HG03025 (cell line): ENCODE data around the gene LIN37.
"Not testable (repeated sequence)": the region's sequence is repeated elsewhere in the genome, so short reads cannot be mapped to it uniquely, and the experiment has no call there.

Experiments
- ATAC-seq: cut with Tn5 transposase; IDR thresholded peaks from one replicate; pipeline ENCODE4 v1.9.1; 2021; ENCODE audit warnings: mild to moderate bottlenecking, moderate library complexity; ENCODE audit not compliant: unreplicated experiment, low FRiP score

The LIN37 gene

DNA sequence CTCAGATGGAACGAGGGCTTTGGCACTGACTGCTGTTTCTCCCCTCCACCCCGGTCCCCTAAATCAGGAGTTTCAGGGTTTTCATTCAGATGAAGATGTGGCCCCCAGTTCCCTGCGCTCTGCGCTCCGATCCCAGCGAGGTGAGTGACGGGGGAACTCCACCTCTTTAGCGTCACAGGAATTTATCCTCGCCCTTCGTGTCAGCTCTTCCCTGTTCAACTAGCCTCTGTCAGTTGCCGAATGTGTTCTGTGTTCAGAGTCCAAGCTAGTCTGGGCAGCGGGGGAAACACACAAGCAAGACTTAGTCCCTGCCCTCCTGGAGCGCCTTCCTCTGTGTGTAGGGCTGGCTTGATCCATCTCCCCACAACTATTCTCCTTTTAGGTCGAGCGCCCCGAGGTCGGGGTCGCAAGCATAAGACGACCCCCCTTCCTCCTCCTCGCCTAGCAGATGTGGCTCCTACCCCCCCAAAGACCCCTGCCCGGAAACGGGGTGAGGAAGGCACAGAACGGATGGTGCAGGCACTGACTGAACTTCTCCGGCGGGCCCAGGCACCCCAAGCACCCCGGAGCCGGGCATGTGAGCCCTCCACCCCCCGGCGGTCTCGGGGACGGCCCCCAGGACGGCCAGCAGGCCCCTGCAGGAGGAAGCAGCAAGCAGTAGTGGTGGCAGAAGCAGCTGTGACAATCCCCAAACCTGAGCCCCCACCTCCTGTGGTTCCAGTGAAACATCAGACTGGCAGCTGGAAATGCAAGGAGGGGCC lies 28.8 kb upstream of the LIN37 start:
- no peak for ATAC-seq

DNA sequence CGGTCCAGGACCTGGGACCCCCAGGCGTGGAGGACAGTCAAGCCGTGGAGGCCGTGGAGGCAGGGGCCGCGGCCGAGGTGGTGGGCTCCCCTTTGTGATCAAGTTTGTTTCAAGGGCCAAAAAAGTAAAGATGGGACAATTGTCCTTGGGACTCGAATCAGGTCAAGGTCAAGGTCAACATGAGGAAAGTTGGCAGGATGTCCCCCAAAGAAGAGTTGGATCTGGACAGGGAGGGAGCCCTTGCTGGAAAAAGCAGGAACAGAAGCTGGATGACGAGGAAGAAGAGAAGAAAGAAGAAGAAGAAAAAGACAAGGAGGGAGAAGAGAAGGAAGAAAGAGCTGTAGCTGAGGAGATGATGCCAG lies 28.2 kb upstream of the LIN37 start:
- ATAC-seq = no peak

DNA sequence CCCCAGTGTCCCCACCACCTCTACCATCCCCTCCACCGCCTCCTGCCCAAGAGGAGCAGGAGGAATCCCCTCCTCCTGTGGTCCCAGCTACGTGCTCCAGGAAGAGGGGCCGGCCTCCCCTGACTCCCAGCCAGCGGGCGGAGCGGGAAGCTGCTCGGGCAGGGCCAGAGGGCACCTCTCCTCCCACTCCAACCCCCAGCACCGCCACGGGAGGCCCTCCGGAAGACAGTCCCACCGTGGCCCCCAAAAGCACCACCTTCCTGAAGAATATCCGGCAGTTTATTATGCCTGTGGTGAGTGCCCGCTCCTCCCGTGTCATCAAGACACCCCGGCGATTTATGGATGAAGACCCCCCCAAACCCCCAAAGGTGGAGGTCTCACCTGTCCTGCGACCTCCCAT lies 27.7 kb upstream of the LIN37 start:
- ATAC-seq = no peak

DNA sequence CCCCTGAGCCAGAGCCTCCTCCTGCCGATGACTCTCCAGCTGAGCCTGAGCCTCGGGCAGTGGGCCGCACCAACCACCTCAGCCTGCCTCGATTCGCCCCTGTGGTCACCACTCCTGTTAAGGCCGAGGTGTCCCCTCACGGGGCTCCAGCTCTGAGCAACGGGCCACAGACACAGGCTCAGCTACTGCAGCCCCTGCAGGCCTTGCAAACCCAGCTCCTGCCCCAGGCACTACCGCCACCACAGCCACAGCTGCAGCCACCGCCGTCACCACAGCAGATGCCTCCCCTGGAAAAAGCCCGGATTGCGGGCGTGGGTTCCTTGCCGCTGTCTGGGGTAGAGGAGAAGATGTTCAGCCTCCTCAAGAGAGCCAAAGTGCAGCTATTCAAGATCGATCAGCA lies 27.0 kb upstream of the LIN37 start:
- ATAC-seq = no peak

DNA sequence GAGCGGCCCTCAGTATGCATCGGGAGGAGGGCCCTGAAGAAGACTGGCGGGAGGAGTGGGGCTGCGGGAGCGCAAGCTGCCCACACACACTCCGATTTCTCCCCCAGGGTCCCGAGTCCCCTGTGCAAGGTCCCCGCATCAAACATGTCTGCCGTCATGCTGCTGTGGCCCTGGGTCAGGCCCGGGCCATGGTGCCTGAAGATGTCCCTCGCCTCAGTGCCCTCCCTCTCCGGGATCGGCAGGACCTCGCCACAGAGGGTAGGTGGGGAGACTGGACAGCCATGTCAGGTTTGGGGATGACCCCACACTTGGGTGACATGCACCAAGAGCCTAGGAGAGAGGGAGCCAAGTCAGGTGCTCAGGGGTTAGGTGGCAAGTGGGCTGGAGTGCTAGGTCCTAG lies 25.9 kb upstream of the LIN37 start:
- ATAC-seq = no peak

DNA sequence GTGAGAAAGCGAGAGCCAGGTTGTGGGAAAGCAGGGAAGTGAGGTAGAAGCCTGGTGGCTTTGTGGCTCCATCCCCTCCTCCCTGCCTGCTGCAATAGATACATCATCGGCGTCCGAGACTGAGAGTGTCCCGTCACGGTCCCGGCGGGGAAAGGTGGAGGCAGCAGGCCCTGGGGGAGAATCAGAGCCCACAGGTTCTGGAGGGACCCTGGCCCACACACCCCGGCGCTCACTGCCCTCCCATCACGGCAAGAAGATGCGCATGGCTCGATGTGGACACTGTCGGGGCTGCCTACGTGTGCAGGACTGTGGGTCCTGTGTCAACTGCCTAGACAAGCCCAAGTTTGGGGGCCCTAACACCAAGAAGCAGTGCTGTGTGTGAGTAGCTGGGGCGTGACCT lies 25.5 kb upstream of the LIN37 start:
- no peak for ATAC-seq

DNA sequence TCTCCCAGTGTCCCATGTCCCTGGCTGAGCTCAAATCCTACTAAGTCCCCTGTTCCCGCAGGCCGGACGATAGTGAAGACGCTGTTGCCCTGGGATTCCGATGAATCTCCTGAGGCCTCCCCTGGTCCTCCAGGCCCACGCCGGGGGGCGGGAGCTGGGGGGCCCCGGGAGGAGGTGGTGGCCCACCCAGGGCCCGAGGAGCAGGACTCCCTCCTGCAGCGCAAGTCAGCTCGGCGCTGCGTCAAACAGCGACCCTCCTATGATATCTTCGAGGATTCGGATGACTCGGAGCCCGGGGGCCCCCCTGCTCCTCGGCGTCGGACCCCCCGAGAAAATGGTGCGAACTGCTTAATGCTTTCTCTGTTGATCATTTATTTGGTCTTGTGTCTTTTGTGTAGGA lies 24.7 kb upstream of the LIN37 start:
- ATAC-seq = no peak

DNA sequence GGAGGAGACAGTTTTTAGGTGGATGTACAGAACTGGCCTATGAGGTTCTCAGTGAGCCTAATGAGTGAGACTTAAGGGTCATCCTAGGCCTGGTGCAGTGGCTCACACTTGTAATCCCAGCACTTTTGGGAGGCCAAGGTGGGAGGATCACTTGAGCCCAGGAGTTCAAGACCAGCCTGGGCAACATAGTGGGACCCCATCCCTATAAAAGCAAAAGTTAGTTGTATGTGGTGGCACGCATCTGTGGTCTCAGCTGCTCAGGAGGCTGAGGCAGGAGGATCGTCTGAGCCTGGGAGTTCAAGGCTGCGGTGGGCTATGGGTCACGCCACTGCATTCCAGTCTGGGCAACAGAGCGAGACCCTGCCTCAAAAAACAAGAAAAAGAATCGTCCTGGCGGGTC lies 24.2 kb upstream of the LIN37 start:
- not testable (repeated sequence) for ATAC-seq

DNA sequence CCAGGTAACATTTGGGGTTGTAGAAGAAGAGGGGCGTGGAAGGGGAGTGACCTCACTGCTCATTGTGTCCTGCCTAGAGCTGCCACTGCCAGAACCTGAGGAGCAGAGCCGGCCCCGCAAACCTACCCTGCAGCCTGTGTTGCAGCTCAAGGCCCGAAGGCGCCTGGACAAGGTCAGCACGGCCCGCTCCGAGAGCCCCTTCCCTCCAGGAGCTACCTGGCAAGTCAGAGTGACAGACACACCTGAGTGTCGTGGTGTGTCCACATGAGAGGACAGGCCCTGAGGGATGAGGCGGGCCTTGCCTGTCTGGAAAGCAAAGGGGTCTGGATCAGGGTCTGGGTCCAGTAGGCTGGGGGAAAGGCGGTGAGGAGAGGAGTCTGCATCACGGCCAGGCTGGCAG lies 23.8 kb upstream of the LIN37 start:
- no peak for ATAC-seq

DNA sequence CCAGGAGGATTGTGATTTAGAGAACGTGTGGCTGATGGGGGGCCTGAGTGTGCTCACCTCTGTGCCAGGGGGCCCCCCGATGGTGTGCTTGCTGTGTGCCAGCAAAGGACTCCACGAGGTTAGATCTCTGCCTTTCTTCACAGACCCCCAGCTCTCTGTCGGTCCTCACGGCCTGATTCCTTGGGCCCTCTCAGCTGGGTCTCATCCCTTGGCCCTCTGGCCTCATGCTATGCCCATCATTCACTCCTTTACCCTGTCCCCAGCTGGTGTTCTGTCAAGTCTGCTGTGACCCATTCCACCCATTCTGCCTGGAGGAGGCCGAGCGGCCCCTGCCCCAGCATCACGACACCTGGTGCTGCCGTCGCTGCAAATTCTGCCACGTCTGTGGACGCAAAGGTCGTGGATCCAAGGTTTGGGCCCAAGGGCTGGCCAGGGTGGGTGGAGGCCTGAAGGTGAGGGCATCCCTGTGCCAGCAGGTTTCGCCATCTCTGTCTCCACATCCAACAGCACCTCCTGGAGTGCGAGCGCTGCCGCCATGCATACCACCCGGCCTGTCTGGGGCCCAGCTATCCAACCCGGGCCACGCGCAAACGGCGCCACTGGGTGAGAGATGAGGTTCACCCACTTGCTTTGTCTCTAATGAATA lies 23.0 kb upstream of the LIN37 start:
- ATAC-seq = no peak

DNA sequence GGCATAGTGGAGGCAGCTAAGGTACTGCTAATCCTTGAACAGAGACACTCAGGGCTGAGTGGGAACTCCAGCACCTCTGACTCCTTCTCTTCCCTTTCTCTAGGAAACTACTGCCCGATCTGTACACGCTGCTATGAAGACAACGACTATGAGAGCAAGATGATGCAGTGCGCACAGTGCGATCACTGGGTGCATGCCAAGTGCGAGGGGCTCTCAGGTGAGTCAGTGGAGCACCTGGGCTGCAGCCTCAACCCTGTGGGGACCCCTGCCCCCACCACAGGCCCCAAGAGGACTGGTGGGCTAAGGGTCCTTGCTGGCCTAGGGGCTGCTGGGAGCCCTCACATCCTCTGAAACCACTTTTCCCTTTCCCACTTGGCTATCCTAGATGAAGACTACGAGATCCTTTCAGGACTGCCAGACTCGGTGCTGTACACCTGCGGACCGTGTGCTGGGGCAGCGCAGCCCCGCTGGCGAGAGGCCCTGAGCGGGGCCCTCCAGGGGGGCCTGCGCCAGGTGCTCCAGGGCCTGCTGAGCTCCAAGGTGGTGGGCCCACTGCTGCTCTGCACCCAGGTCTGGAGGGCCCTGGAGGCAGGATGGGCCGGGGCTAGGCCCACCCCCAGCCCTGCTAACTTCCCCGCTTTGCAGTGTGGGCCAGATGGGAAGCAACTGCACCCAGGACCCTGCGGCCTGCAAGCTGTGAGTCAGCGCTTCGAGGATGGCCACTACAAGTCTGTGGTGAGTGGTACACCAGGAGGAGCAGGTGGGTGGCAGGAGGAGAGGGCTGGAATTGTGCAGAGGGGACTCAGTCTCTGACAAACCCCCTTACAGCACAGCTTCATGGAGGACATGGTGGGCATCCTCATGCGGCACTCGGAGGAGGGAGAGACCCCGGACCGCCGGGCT lies 21.1 kb upstream of the LIN37 start:
- no peak for ATAC-seq

DNA sequence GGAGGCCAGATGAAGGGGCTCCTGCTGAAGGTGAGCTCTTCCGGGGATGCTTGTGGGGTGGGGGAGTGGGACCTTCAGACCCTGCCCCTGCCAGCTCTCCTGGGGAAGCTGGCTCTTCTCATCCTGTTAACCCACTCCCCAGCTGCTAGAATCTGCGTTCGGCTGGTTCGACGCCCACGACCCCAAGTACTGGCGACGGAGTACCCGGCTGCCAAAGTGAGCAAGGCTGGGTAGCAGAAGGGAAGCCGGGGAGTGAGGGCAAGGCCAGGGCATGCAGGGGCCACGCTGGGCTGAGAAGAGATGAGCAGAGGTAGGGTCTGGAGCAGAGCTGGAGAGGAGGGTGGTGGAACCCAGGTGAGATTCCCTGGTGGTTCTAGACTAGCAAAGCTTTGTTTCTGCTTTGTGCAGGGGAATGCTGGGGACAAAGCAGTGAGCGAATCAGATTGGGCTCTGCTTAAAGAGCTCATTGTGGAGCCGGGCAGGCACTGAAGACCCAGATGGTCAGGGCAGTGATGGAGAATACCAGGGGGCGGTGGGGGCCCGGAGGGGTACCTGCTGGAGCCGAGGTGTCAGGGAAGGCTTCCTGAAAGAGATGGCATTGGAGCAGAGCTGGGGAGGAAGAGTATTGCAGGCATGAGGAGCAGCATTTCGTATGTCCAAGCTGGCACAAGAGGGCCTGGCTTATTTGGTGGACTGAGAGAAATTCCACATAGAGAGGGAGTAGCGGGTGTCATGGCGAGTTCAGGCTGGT lies 20.2 kb upstream of the LIN37 start:
- ATAC-seq = no peak

DNA sequence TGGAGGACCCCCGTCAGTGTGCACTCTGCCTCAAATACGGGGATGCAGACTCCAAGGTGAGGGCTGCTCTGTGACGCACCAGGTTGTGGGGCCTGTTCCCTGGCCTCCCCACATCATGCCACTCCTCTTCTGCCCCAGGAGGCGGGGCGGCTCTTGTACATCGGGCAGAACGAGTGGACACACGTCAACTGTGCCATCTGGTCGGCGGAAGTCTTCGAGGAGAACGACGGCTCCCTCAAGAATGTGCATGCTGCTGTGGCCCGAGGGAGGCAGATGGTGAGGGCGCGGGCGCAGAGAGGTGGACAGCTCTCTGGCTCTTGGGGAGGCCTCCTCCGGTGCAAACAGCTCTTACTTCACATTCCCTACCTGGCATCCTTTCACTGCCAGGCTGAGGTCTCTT lies 19.4 kb upstream of the LIN37 start:
- ATAC-seq = no peak

DNA sequence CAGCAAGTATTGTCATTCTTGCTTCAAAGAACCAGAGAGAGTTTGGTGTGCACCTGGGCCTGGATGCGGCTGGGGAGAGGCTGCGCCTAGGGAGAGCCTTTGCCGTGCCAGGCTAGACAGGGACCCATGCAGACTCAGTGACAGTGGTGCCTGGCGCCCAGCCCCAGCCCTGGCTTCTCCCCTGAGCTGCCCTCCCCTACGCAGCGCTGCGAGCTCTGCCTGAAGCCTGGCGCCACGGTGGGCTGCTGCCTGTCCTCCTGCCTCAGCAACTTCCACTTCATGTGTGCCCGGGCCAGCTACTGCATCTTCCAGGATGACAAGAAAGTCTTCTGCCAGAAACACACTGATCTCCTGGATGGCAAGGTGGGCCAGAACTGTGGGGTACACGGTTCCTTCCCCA lies 18.6 kb upstream of the LIN37 start:
- no peak for ATAC-seq

DNA sequence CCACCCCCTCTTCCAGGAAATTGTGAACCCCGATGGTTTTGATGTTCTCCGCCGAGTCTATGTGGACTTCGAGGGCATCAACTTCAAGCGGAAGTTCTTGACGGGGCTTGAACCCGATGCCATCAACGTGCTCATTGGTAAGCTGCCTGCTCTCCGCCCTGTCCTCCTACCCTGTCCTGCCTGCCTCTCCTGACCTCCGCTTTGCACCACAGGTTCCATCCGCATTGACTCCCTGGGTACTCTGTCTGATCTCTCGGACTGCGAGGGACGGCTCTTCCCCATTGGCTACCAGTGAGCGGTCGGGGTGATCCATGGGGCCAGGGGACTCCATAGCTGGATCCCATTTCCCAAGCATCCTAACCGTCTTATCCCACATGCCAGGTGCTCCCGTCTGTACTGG lies 18.1 kb upstream of the LIN37 start:
- ATAC-seq = no peak

DNA sequence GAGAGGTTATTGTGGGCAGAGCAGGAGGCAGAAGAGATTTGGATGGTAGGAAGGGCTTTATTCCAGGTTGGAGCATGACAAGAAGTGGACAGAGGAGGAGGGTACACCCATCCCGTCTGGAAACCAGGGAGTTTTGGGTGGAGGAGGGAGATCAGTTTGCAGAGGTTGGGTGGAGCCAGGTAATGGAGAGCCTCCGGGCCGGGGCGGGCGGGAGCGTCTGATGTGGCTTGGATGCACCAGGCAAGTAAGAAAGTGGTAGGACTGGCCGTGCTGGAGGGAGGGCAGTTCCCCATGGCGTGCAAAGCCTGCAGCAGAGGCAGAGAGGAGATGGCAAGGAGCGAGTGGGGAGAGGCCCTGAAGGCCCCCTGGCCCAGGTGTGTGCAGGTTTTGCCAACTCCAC lies 17.0 kb upstream of the LIN37 start:
- ATAC-seq = no peak

DNA sequence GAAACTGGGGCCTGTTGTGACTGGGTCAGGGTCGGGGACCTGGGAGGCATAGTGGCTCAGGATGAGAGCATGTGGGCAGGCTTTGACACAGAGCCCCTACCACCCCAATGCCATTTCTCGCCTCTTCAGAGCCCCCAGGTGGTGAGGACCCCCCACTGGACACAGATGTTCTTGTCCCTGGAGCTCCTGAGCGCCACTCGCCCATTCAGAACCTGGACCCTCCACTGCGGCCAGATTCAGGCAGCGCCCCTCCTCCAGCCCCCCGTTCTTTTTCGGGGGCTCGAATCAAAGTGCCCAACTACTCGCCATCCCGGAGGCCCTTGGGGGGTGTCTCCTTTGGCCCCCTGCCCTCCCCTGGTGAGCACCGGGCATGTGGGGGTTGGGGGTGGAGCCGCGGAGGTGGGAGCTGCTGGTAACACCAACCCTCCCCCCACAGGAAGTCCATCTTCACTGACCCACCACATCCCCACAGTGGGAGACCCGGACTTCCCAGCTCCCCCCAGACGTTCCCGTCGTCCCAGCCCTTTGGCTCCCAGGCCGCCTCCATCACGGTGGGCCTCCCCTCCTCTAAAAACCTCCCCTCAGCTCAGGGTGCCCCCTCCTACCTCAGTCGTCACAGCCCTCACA lies 16.5 kb upstream of the LIN37 start:
- ATAC-seq = no peak

DNA sequence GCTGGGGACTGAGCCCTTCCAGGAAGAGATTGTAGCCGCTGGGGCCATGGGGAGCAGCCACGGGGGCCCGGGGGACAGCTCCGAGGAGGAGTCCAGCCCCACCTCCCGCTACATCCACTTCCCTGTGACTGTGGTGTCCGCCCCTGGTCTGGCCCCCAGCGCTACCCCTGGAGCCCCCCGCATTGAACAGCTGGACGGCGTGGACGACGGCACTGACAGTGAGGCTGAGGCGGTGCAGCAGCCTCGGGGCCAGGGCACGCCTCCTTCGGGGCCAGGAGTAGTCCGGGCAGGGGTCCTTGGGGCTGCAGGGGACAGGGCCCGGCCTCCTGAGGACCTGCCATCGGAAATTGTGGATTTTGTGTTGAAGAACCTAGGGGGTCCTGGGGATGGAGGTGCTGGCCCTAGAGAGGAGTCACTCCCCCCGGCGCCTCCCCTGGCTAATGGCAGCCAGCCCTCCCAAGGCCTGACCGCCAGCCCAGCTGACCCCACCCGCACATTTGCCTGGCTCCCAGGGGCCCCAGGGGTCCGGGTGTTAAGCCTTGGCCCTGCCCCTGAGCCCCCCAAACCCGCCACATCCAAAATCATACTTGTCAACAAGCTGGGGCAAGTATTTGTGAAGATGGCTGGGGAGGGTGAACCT lies 15.7 kb upstream of the LIN37 start:
- no peak for ATAC-seq

DNA sequence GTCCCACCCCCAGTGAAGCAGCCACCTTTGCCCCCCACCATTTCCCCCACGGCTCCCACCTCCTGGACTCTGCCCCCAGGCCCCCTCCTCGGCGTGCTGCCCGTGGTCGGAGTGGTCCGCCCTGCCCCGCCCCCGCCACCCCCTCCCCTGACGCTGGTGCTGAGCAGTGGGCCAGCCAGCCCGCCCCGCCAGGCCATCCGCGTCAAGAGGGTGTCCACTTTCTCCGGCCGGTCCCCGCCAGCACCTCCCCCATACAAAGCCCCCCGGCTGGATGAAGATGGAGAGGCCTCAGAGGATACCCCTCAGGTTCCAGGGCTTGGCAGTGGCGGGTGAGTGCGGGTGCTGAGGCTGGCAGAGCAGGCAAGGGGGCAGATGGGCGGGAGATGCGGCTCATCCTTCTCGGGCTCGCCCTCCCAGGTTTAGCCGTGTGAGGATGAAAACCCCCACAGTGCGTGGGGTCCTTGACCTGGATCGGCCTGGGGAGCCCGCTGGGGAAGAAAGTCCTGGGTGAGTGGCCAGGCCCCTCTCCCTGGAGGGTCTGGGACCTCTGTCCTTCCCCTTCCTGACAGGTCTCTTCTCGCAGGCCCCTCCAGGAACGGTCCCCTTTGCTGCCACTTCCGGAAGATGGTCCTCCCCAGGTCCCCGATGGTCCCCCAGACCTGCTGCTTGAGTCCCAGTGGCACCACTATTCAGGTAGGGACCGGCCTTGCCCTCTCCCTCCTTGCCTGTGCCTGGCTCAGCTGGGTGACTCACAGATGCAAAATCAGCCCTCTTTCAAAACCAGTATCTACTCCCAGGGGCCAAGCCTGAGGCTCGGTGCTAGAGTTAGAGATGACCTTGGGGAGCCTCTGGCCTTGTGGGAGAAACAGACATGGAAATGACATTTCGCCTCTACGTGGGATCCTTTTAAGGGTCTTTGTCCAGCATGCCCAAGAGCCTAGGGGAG lies 14.9 kb upstream of the LIN37 start:
- no peak for ATAC-seq
